AG09309 (cell line): ENCODE measurements around the gene SULT1E1.

Experiments
- DNase-seq: peaks from one replicate; pipeline ENCODE4 v3.0.0-alpha.2; 2010; ENCODE audit warnings: low read depth
- H3K4me3 ChIP-seq: 2 replicates; pipeline ENCODE4 v1.5.1; 2011; ENCODE audit warnings: mild to moderate bottlenecking, low read depth, low read length, moderate library complexity; ENCODE audit not compliant: control insufficient read depth
- TF ChIP-seq, protein P1 (sequence below): IDR thresholded peaks from 2 replicates; pipeline ENCODE4 v1.5.1; 2011; ENCODE audit warnings: mild to moderate bottlenecking, low read depth, low read length, inconsistent platforms; ENCODE audit not compliant: insufficient read depth, control insufficient read depth; ENCODE audit errors: missing control alignments

SULT1E1 gene

DNA sequence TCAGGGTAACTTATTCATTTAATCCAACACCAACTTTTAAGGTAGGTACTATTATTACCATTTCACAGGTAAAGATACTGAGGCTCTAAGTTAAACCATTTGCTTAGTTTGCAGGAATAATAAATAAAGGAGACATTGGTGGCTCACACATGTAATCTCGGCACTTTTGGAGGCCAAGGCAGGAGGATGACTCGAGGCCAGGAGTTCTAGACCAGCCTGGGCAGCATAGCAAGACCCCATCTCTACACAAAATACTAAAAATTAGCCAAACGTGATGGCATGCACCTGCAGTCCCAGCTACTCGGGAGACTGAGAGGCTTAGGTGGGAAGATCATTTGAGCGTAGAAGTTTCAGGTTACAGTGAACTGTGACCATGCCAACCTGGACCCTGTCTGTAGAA is 37.7 kb downstream of the SULT1E1 start:
- TF ChIP-seq, protein P1, sequence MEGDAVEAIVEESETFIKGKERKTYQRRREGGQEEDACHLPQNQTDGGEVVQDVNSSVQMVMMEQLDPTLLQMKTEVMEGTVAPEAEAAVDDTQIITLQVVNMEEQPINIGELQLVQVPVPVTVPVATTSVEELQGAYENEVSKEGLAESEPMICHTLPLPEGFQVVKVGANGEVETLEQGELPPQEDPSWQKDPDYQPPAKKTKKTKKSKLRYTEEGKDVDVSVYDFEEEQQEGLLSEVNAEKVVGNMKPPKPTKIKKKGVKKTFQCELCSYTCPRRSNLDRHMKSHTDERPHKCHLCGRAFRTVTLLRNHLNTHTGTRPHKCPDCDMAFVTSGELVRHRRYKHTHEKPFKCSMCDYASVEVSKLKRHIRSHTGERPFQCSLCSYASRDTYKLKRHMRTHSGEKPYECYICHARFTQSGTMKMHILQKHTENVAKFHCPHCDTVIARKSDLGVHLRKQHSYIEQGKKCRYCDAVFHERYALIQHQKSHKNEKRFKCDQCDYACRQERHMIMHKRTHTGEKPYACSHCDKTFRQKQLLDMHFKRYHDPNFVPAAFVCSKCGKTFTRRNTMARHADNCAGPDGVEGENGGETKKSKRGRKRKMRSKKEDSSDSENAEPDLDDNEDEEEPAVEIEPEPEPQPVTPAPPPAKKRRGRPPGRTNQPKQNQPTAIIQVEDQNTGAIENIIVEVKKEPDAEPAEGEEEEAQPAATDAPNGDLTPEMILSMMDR, result no peak
- no peak for DNase-seq
- no peak overlapping the region for H3K4me3 ChIP-seq

DNA sequence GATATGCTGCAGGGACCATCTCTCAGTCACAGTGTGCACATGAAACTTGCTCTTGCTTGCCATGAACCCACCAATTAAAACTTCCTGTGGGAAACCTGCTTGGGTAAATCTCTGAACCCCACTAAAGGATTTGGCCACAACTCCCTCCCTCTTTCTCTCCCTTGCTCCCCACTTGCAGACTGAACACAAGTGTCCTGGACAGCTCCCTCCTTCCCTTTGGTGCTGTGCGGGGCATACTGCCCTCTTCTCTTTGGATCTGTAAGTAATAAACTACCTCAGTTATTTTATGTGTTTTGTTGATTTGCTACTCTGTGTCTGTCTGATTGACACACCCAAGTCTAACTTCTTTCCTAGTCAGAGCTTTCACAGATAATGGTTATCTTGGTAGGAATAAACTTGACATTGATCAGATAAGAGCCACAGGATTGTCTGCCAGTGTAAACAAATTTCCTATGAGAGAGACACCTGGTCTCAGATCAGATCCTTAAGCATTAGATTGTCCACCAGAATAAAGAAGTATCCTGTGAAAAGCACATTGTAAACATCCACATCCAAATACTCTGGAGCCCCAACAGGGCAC is 41.8 kb downstream of the SULT1E1 start:
- TF ChIP-seq, protein P1, result no peak
- no peak for DNase-seq
- no peak overlapping the region for H3K4me3 ChIP-seq

DNA sequence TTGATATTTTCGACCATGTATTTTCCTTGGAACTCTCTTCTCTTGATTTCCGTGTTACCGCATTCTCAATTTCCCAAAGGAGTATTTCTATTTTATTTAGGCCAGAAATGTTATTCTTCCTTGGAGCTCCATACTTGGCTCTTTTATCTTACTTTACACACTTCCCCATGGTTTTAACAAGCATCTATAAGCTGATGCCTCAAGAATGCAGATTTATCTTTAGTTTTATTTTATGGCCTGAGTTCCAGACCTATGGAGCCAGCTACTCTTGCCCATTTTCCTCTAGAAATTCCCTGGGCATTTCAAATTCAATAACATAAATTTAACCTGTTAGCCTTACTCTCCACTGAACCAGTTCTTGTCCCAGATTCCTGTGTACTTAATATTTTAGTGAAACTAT is 43.7 kb downstream of the SULT1E1 start:
- TF ChIP-seq, protein P1, result no peak
- no peak for DNase-seq
- H3K4me3 ChIP-seq, result no peak overlapping the region

DNA sequence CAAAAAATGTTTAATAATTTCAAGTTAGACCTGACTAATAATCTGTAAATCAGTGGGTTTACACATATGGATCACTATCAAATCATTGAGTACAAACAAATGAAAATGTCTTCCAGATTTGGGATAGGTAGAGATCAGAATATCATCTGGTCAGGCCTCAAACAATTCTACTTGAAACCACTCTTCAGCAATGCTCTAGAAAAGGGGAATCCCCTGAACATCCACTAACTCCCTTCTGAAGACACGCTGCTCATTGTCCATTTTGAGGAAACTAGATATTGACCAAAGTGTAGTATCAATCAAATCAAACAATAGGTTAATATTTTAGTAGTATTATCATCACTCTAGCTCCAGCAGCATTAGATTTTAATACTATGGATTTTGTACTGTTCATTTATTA is 46.3 kb downstream of the SULT1E1 start:
- DNase-seq, result no peak
- no peak overlapping the region for H3K4me3 ChIP-seq
- TF ChIP-seq, protein P1, result no peak

DNA sequence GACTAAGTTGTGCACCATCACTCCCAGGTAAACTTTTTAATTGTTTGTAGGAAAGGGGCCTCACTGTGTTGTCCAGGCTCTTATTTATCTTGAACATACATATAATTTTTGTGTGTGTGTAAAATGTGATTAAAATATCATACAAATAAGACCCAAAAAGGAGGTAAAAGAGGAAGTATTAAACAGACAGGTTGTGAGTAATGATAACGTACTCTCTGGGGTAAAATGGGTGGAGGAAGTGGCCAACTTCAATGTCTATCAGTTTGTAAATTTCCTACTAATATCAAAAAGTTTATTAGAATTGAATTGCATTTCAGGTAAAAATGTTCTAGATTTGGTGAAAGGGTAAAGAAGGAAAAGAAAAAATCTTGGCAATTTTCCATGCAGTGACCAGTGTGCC is 48.8 kb downstream of the SULT1E1 start:
- DNase-seq, result no peak
- H3K4me3 ChIP-seq, result no peak overlapping the region
- TF ChIP-seq, protein P1, result no peak

DNA sequence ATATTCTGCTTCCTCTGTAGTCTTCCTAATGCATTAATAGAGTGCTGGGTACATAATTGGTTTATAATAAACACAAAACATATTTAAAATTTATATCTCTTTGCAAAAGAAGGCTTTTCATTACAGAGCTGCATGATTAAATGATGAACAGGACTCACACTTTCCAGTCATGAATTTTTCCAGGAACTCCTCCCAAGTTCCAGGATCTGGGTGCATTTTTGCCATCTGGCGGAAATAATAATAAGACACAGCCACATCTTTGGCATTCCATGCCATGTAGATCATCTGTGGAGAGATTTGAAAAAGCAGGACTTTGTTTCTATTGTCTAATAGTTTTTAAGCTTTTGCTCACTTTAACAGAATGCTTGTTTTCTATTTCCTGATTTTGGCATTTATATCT is 59.3 kb downstream of the SULT1E1 start:
- H3K4me3 ChIP-seq, result no peak overlapping the region
- TF ChIP-seq, protein P1, result no peak
- no peak for DNase-seq

DNA sequence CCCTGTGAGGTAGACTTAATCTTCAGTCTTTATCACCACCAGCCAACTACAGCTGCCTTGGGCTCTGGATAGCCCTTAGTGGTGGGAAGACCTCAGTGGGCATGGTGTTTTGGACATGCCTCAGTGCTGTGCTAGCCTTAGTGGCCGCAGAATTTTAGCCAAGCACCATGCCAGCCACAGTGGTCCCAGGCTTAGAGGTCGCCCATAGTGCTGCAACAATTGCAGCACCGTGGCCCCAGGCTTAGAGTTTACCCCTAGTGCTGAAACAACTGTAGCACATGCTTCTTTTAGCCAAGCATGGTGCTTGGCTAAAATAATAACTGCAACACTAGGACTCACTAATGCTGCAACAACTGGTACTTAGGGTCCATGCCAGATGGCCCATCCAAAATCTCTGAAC is 60.6 kb downstream of the SULT1E1 start:
- no peak overlapping the region for H3K4me3 ChIP-seq
- TF ChIP-seq, protein P1, result no peak
- no peak for DNase-seq
